Breast epithelium (tissue), 3 donors: ENCODE results near the gene FAM117B.
"Not testable (repeated sequence)": the region's sequence is repeated elsewhere in the genome, so short reads cannot be mapped to it uniquely, and the experiment has no call there.

Experiments used
- CTCF ChIP-seq, 3 donors: fragments of 450-650 bp; IDR thresholded peaks; one replicate each; pipeline ENCODE4 v1.5.1; 2016 to 2017; ENCODE audit warnings: antibody characterized with exemption in 3 of 3, mild to moderate bottlenecking in 3 of 3, moderate library complexity in 3 of 3
- POLR2A ChIP-seq: fragments of 450-650 bp; IDR thresholded peaks from one replicate; pipeline ENCODE4 v1.6.1; 2016; ENCODE audit warnings: antibody characterized with exemption, mild to moderate bottlenecking, moderate library complexity

- TF ChIP-seq CTCF (IDR thresholded peaks at IDR 0.05); POLR2A: not testable (repeated sequence)
Measured at GRCh38 chr2:202805911-202806310, 171.1 kb downstream of the FAM117B start.
